Endometrial microvascular endothelial cells (primary cell): ENCODE data around the gene GRP. TPM values are rescaled to one million over a fixed set of nuclear protein-coding genes. Genes with fewer than 3 reads are reported as not detected.
"Not testable (repeated sequence)": the region's sequence is repeated elsewhere in the genome, so short reads cannot be mapped to it uniquely, and the experiment has no call there.

Experiments used
- in situ Hi-C: cut with HindIII; loops from 2 replicates; pipeline ENCODE4 v1.10.0; 2017; ENCODE audit warnings: low sequenced_read_pairs, low pct_unique_long_range_greater_than_20kb; ENCODE audit errors: inconsistent ontology term
- total RNA-seq: library from RNA; depleted of rRNA; stranded (reverse); fragments of >200 nt; gene quantifications from one replicate; pipeline ENCODE4 v1.2.3, GENCODE V29; 2015; ENCODE audit errors: inconsistent ontology term

GRP gene
- total RNA-seq, 1 donor from 2014 or later: not detected

DNA sequence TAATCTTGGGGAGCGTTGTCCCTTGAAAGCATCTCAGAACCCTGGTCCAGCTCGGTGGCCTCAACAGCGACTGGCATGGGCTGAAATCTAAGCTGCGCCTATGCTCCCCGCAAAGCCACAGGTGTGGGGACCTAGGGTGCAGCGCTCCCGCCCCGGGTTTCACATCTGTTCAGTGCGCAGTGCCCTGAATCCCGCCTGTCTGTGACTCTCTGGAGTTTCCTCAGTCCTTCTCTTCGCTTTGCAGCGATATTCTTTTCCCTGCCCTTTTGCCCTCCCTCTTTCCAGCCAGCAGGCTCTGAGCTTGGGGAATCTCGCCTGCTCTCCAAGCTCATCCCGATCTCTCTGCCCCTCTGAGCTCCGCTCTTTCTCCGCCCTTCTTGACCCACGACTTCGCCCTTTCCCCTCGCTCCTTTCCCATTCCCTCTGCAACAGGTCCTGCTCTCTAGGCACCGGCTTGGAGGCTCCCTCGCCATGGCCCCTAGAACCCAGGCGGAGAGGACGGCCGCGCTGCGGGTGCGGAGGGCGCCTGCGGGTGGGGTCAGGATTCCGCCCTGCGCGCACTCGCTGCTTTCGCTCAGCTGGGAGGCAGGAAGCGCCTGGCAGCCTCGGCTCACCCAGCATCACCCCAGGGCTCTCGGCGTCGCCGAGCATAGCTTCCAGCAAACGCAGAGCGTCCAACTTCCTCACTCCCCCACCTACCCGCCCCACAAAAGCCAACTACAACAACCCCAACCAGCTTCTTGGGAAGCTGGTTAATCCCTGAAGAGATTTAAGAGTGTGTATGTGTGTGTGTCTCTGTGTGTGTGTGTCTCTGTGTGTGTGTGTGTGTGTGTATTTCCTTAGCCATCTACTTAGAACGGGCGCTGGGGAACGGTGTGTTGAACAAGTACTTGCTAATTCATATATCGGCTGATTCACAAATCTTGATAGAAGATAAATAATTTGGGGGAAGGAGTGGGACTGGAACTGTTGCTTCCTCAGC lies 1.1 kb downstream of the GRP start:
- in situ Hi-C loops: no loop called here

DNA sequence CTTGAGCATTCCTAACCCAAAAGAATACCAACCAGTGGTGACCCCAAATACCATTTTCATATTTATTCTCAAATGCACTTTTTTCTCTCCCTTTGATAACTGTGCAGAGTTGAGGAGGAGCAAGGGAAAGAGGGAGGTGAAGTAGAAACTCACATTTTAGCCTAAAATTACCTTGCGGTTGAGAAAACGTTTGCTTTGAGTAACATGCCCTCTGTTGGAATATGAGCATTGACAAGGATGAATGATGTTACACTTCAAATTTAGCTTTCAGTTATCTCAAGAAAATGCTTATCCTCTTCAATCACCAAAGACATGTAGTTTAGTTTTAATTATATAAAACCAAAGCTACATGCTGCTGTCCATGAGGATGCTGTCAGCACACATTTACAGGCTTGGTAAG lies 2.4 kb downstream of the GRP start:
- in situ Hi-C loops: no loop called here

- in situ Hi-C loops: no loop called here
These were observed 8.4 kb downstream of the GRP start for GRCh38 chr18:59228351-59228750.

- in situ Hi-C loops: no loop called here
These were observed 9.2 kb downstream of the GRP start for GRCh38 chr18:59229191-59229590.

DNA sequence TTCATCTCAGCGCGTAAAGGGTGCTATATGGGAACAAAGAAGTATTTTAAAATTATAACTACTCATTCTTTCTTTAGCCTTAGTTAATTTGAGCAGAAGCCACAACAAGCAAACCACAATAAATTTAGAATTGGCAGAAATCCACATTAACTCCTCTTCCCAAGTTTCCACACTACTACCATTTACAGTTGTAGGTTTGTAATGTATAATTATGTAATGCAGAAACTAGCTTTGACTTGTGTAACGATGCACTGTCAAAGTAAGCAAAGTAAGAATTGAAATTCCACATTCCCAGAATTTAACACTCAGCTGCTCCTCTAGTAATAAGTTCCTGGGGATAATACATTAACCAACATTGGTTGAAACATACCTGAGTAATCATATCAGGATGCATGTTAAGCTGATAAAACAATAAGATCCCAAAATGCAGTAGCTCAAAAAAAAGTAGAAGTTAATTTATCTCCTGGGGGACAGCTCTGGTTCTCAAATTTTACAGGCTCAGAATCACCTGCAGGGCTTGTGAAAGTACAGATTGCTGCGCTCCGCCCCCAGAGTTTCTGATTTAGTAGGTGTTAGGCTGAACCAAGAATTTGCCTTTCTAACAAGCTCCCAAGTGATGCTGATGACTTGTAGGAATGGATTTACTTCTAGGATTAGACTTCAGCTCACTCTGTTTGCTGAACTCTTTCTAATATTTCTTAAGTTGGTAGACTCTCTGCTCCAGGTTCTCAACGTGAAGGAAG lies 9.9 kb downstream of the GRP start:
- in situ Hi-C loops: no loop called here

GRCh38 chr18:59231114-59231513 lies 11.2 kb downstream of the GRP start:
- in situ Hi-C loops: no loop called here

- in situ Hi-C loops: no loop called here
These were observed 11.9 kb downstream of the GRP start for GRCh38 chr18:59231877-59232276.

DNA sequence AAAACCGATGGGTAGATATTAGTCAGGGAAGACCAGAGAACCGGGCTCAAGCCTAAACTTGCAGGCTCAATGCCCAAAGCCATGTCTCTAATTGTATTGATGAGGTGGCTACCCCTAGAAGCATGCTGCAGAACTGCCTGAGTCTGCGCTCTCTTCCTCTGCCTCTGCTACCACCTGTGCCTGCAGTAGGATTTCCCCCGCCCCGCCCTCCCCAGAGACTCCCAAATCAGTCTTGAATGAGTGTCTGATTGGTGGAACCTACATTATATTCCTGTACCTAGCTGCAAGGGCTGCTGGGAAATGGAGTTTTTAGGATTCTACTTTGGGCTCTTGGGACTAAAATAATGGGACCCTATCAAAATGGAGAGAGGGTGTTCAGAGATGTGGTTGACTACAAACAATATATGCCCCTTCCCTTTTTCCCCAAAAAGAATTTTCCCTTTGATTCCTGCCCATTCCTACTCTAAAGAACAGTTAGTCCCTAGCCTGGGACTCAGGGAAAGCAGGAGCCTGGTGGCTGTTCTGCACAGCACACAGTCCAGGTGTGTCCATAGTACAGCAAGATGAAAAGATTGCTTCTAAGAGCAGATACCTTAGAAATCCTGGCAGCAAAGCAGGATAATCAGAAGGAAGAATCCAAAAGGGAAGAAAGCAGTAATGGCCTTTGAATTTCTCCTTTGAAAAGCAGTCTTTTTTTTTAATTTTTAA lies 12.5 kb downstream of the GRP start:
- in situ Hi-C loops: no loop called here

DNA sequence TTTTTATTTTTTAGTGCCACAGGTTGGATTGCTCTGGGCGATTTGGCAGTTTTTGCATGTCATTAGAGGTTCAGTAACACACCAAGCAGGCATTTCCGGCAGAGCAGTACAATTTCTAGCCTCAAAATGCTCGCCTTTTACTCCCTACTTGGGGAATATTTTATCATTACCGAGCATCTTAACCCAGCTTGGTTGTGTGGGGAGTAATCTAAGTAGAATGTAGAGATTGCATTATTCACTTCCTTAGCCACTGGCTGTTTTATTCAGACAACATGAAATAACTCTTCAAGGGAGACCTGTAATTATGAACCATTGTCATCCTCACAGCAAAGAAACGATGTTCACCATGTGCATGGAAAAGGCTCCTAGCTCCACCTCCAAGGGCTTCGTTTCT lies 13.1 kb downstream of the GRP start:
- in situ Hi-C loops: no loop called here

- in situ Hi-C loops: no loop called here
These were observed 18.4 kb downstream of the GRP start for GRCh38 chr18:59238385-59238784.

GRCh38 chr18:59239642-59240041 lies 19.7 kb downstream of the GRP start:
- in situ Hi-C loops: no loop called here

- in situ Hi-C loops: no loop called here
These were observed 22.9 kb downstream of the GRP start for GRCh38 chr18:59242906-59243305.

DNA sequence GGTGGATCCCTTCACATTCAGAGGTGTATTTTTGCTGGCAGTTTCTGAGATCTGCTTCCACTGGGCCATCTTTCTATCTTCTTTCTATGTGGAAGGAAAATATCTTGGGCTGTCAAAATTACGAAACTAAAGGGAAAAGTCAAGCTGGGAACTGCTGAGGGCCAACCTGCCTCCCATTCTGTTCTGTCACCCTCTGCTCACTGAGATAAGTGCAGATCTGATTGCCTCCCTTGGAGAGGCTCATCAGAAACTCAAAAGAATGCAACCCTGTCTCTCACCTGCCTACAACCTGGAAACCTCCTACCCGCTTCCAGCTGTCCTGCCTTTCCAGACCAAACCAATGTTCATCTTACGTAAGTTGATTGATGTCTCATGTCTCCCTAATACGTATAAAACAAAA lies 26.8 kb downstream of the GRP start:
- in situ Hi-C loops: no loop called here

DNA sequence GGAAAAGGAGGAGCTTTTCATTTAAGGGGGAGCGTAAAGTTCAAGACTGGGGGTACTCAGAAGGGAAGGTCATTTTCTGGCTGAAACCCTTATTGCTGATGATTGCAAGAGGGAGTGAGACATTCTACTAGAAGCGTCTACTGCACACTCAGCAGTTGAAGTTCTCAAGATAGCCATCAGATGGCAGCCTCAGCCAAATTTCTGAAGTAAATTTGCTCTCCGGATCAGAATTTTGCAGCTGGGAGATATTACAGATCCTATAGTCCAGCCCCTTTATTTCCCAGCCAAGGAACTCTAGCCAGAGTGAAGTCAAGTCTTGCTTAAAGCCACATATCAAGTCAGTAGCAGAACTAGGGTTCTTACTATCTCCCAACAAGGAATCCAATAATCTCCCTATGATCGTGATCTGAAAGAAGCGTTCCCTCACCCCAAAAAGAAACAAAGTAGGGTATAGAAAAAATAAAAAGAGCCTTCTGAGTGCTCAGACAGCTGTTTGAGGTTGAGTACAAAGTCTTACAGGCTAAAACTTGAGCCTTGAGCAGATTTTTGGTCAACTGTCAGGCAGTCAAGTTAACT lies 29.3 kb downstream of the GRP start:
- in situ Hi-C loops: no loop called here

DNA sequence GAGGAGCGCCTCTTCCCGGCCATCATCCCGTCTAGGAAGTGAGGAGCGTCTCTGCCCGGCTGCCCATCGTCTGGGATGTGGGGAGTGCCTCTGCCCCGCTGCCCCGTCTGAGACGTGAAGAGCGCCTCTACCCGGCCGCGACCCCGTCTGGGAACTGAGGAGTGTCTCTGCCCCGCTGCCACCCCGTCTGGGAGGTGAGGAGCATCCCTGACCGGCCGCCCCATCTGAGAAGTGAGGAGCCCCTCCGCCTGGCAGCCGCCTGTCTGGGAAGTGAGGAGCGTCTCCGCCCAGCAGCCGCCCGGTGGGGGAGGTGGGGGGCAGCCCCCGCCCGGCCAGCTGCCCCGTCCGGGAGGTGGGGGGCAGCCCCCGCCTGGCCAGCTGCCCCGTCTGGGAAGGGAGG lies 35.5 kb downstream of the GRP start:
- in situ Hi-C loops: not testable (repeated sequence)

GRCh38 chr18:59261842-59262241 lies 41.9 kb downstream of the GRP start:
- in situ Hi-C loops: not testable (repeated sequence)

DNA sequence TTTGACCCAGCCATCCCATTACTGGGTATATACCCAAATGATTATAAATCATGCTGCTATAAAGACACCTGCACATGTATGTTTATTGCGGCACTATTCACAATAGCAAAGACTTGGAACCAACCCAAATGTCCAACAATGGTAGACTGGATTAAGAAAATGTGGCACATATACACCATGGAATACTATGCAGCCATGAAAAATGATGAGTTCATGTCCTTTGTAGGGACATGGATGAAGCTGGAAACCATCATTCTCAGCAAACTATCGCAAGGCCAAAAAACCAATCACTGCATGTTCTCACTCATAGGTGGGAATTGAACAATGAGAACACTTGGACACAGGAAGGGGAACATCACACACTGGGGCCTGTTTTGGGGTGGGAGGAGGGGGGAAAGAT lies 42.3 kb downstream of the GRP start:
- in situ Hi-C loops: not testable (repeated sequence)

- in situ Hi-C loops: no loop called here
These were observed 43.7 kb downstream of the GRP start for GRCh38 chr18:59263661-59264060.

DNA sequence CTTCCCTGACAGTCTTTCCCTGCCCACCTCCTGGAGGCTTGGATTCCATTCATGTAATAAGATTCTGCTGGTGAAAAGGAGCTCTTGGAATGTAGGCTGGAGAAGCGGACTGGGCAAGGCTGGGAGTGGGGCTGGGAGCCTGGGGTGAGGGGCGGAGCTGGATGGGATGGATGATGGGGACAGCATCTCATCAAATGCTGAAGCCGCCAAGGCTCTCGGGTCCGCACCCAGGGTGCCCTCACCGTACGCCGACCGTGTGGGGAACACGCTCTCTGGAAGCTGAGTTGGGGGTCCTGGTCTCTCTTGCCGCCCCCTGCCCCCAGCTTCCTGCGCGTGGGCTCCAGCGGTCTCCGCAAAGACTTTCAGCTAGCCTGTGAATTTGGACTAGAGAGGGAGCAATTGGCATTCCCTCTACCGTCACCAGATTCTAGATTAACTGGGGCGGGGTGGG lies 44.2 kb downstream of the GRP start:
- in situ Hi-C loops: no loop called here
